Left ventricle myocardium inferior (tissue), 1 donor: ENCODE results near the gene OR2A42. TPM values are rescaled to one million over a fixed set of nuclear protein-coding genes. Genes with fewer than 3 reads are reported as not detected.
"Not testable (repeated sequence)": the region's sequence is repeated elsewhere in the genome, so short reads cannot be mapped to it uniquely, and the experiment has no call there.

Source experiments
- DNase-seq: peaks from one replicate; pipeline ENCODE4 v3.0.0-alpha.2; 2020
- H3K27ac ChIP-seq: fragments of 200-600 bp; replicated peaks from 2 replicates; pipeline ENCODE4 v1.8.0; 2021
- H3K27me3 ChIP-seq: fragments of 200-600 bp; 2 replicates; pipeline ENCODE4 v1.8.0; 2021; ENCODE audit warnings: low read depth
- H3K36me3 ChIP-seq: fragments of 200-600 bp; 2 replicates; pipeline ENCODE4 v1.8.0; 2021
- H3K4me1 ChIP-seq: fragments of 200-600 bp; 2 replicates; pipeline ENCODE4 v1.8.0; 2021
- H3K4me3 ChIP-seq: fragments of 200-600 bp; 2 replicates; pipeline ENCODE4 v1.8.0; 2021; ENCODE audit warnings: mild to moderate bottlenecking, moderate library complexity
- H3K9me3 ChIP-seq: fragments of 200-600 bp; replicated peaks from 2 replicates; pipeline ENCODE4 v1.8.0; 2021
- intact Hi-C: fragments of 100-400 bp; cut with micrococcal nuclease; formaldehyde crosslinking; loops from one replicate; pipeline ENCODE4 v1.11.0; 2022
- total RNA-seq: library from RNA; stranded (reverse); fragmentation: NEBNext Ultra II Directional; extraction: Animal tissue kit (Norgen Biotek cat#: 25700); gene quantifications from one replicate; pipeline ENCODE4 v1.2.1, GENCODE V29; 2021
- donor health status: DM: no; HTN: yes; CAD: no; lungs with severe emphysema.

Gene OR2A42
- total RNA-seq, 1 donor from 2014 or later: not detected

- H3K4me1 ChIP-seq, H3K36me3 ChIP-seq, H3K27me3 ChIP-seq, H3K27ac ChIP-seq, intact Hi-C loops, H3K9me3 ChIP-seq, H3K4me3 ChIP-seq, DNase-seq: not testable (repeated sequence)
Observed at GRCh38 chr7:144220531-144220930, 18.9 kb downstream of the OR2A42 start.

- intact Hi-C loops, H3K27ac ChIP-seq, H3K4me1 ChIP-seq, H3K9me3 ChIP-seq, H3K4me3 ChIP-seq, DNase-seq, H3K27me3 ChIP-seq, H3K36me3 ChIP-seq: not testable (repeated sequence)
Observed at GRCh38 chr7:144219149-144219548, 20.3 kb downstream of the OR2A42 start.

- DNase-seq, H3K4me1 ChIP-seq, H3K27ac ChIP-seq, H3K27me3 ChIP-seq, H3K4me3 ChIP-seq, H3K36me3 ChIP-seq, H3K9me3 ChIP-seq, intact Hi-C loops: not testable (repeated sequence)
Observed at GRCh38 chr7:144218581-144218980, 20.8 kb downstream of the OR2A42 start.

GRCh38 chr7:144217200-144217599 lies 22.2 kb downstream of the OR2A42 start:
- H3K27ac ChIP-seq, H3K36me3 ChIP-seq, H3K4me1 ChIP-seq, H3K27me3 ChIP-seq, DNase-seq, H3K9me3 ChIP-seq, H3K4me3 ChIP-seq, intact Hi-C loops: not testable (repeated sequence)

GRCh38 chr7:144205306-144205705 lies 34.1 kb downstream of the OR2A42 start:
- intact Hi-C loops, H3K9me3 ChIP-seq, H3K27me3 ChIP-seq, H3K27ac ChIP-seq, DNase-seq, H3K4me1 ChIP-seq, H3K4me3 ChIP-seq, H3K36me3 ChIP-seq: not testable (repeated sequence)

GRCh38 chr7:144203086-144203485 lies 36.3 kb downstream of the OR2A42 start:
- DNase-seq, H3K9me3 ChIP-seq, H3K36me3 ChIP-seq, H3K4me3 ChIP-seq, intact Hi-C loops, H3K27me3 ChIP-seq, H3K27ac ChIP-seq, H3K4me1 ChIP-seq: not testable (repeated sequence)

- H3K27me3 ChIP-seq, H3K4me3 ChIP-seq, H3K4me1 ChIP-seq, H3K36me3 ChIP-seq, intact Hi-C loops, DNase-seq, H3K27ac ChIP-seq, H3K9me3 ChIP-seq: not testable (repeated sequence)
Observed at GRCh38 chr7:144201978-144202377, 37.4 kb downstream of the OR2A42 start.

GRCh38 chr7:144198934-144199333 lies 40.5 kb downstream of the OR2A42 start:
- H3K4me1 ChIP-seq, DNase-seq: not testable (repeated sequence)

GRCh38 chr7:144195212-144195872 lies 44.1 kb downstream of the OR2A42 start, which contains the start of gene ARHGEF35:
ARHGEF35 (minus strand) TSS chr7:144195833; CDS start chr7:144188383, 7,450 bp downstream.
- H3K27me3 ChIP-seq, H3K36me3 ChIP-seq, DNase-seq, H3K9me3 ChIP-seq, H3K27ac ChIP-seq, H3K4me1 ChIP-seq, H3K4me3 ChIP-seq, intact Hi-C loops: not testable (repeated sequence)

More at GRCh38 chr7:144198934-144199333, 40.5 kb downstream of the OR2A42 start:
- H3K27me3 ChIP-seq, H3K27ac ChIP-seq, H3K36me3 ChIP-seq, intact Hi-C loops, H3K4me3 ChIP-seq, H3K9me3 ChIP-seq: not testable (repeated sequence)

- H3K9me3 ChIP-seq, intact Hi-C loops, H3K4me3 ChIP-seq, DNase-seq, H3K27me3 ChIP-seq, H3K36me3 ChIP-seq, H3K27ac ChIP-seq, H3K4me1 ChIP-seq: not testable (repeated sequence)
Observed at GRCh38 chr7:144194453-144194852, 45.0 kb downstream of the OR2A42 start.

GRCh38 chr7:144193782-144194181 lies 45.6 kb downstream of the OR2A42 start:
- H3K27me3 ChIP-seq, intact Hi-C loops: not testable (repeated sequence)

GRCh38 chr7:144188578-144189171 lies 50.7 kb downstream of the OR2A42 start:
- intact Hi-C loops, H3K4me1 ChIP-seq, DNase-seq, H3K27me3 ChIP-seq, H3K36me3 ChIP-seq, H3K4me3 ChIP-seq, H3K9me3 ChIP-seq, H3K27ac ChIP-seq: not testable (repeated sequence)

More at GRCh38 chr7:144193782-144194181, 45.6 kb downstream of the OR2A42 start:
- not testable (repeated sequence) for H3K36me3 ChIP-seq, H3K9me3 ChIP-seq, H3K27ac ChIP-seq, DNase-seq, H3K4me3 ChIP-seq, H3K4me1 ChIP-seq

- H3K4me3 ChIP-seq, H3K4me1 ChIP-seq, DNase-seq, H3K27me3 ChIP-seq, H3K27ac ChIP-seq, H3K36me3 ChIP-seq, H3K9me3 ChIP-seq, intact Hi-C loops: not testable (repeated sequence)
Observed at GRCh38 chr7:144187848-144188247, 51.6 kb downstream of the OR2A42 start.

GRCh38 chr7:144183166-144183565 lies 56.2 kb downstream of the OR2A42 start, which contains the start of gene CTAGE4:
CTAGE4 (plus strand) TSS chr7:144183466; CDS start chr7:144183504, 38 bp downstream.
- DNase-seq, H3K27me3 ChIP-seq, H3K9me3 ChIP-seq, H3K4me1 ChIP-seq, intact Hi-C loops, H3K36me3 ChIP-seq, H3K4me3 ChIP-seq, H3K27ac ChIP-seq: not testable (repeated sequence)
